Smooth muscle cell (in vitro differentiated cells): Measurements from ENCODE around the gene ZNF292. TPM values are rescaled to one million over a fixed set of nuclear protein-coding genes. Genes with fewer than 3 reads are reported as not detected.

Experiments
- DNase-seq: peaks from one replicate; lab custom pipeline; 2025; ENCODE audit not compliant: unreplicated experiment; lab: John Stamatoyannopoulos, UW
- H2AFZ ChIP-seq: fragments of 200-600 bp; sonication (generic); 2 replicates; pipeline ENCODE4 v1.6.0; 2016; ENCODE audit warnings: antibody characterized with exemption, low read depth, mild to moderate bottlenecking
- H3F3A ChIP-seq: fragments of 200-600 bp; sonication (generic); 2 replicates; pipeline ENCODE4 v1.6.0; 2017; ENCODE audit warnings: antibody characterized with exemption, low read depth
- H3K27ac ChIP-seq: fragments of 200-600 bp; sonication (generic); 2 replicates; pipeline ENCODE4 v1.5.1; 2016; ENCODE audit warnings: low read depth, mild to moderate bottlenecking
- H3K27me3 ChIP-seq: fragments of 200-600 bp; sonication (generic); 2 replicates; pipeline ENCODE4 v1.6.1; 2016; ENCODE audit warnings: low read depth, mild to moderate bottlenecking
- H3K36me3 ChIP-seq: fragments of 200-600 bp; sonication (generic); 2 replicates; pipeline ENCODE4 v1.5.1; 2016; ENCODE audit warnings: low read depth
- H3K4me1 ChIP-seq: fragments of 200-600 bp; sonication (generic); 2 replicates; pipeline ENCODE4 v1.5.1; 2016; ENCODE audit warnings: low read depth
- H3K4me2 ChIP-seq: fragments of 200-600 bp; sonication (generic); 2 replicates; pipeline ENCODE4 v1.6.0; 2016; ENCODE audit warnings: mild to moderate bottlenecking
- H3K4me3 ChIP-seq: fragments of 200-600 bp; sonication (generic); 2 replicates; pipeline ENCODE4 v1.5.1; 2016; ENCODE audit warnings: mild to moderate bottlenecking
- H3K79me2 ChIP-seq: fragments of 200-600 bp; sonication (generic); 2 replicates; pipeline ENCODE4 v1.6.0; 2016; ENCODE audit warnings: low read depth, mild to moderate bottlenecking
- H3K9ac ChIP-seq: fragments of 200-600 bp; sonication (generic); 2 replicates; pipeline ENCODE4 v1.6.0; 2016; ENCODE audit warnings: low read depth
- H3K9me3 ChIP-seq: fragments of 200-600 bp; sonication (generic); replicated peaks from 2 replicates; pipeline ENCODE4 v1.5.1; 2016; ENCODE audit warnings: low read depth
- H4K20me1 ChIP-seq: fragments of 200-600 bp; sonication (generic); 2 replicates; pipeline ENCODE4 v1.6.0; 2016; ENCODE audit warnings: low read depth
- WGBS: methylation state at CpG from one replicate; pipeline ENCODE4 v1.1.7; 2016; ENCODE audit warnings: low lambda C conversion rate; 5-methylcytosine and 5-hydroxymethylcytosine counted together
- polyA plus RNA-seq: library from polyadenylated mRNA; unstranded; fragments of >200 nt; fragmentation: Nextera tagmentation; extraction: Ambion mirVana; gene quantifications from 2 replicates; pipeline ENCODE4 v1.2.1, GENCODE V29; 2016
- total RNA-seq: library from RNA; depleted of rRNA; stranded (reverse); fragments of >200 nt; gene quantifications from 2 replicates; pipeline ENCODE4 v1.2.3, GENCODE V29; 2014
- TF ChIP-seq, protein P1 (sequence below): fragments of 200-600 bp; sonication (generic); IDR thresholded peaks from 2 replicates; pipeline ENCODE4 v1.5.1; 2017; ENCODE audit warnings: borderline replicate concordance, mild to moderate bottlenecking, antibody characterized with exemption; ENCODE audit not compliant: insufficient read depth, poor library complexity, severe bottlenecking

The ZNF292 gene
- total and polyA plus RNA-seq, 2 experiments from 2014 or later, result 29.4 to 50.3 TPM

DNA sequence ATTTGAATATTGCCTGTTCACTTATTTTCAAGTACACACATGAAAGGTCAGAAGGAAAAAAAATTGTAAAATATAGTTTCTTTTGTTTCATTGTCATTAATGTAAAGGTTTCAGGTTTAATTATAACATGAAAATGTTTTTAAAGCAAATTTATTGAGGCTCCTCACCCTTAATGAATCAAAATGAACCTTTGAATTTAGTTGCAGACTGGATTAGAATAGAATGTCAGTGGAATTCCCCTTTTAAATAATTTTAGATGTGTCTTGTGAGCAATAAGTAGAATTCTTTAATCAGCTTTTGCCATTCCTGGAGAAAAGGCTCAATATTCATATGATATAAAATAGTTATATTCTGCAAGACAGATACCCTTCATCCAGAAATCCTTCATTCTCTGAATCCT is 96.4 kb downstream of the ZNF292 start:
- no peaks in the 10 kb centered on the region for H3K4me1 ChIP-seq
- H3K27ac ChIP-seq, result no peak overlapping the region
- no peaks in the 10 kb centered on the region for H3K9me3 ChIP-seq
- no peak overlapping the region for H3K4me2 ChIP-seq
- H3K27me3 ChIP-seq, result no peaks in the 10 kb centered on the region
- DNase-seq, result no peak
- TF ChIP-seq, protein P1, sequence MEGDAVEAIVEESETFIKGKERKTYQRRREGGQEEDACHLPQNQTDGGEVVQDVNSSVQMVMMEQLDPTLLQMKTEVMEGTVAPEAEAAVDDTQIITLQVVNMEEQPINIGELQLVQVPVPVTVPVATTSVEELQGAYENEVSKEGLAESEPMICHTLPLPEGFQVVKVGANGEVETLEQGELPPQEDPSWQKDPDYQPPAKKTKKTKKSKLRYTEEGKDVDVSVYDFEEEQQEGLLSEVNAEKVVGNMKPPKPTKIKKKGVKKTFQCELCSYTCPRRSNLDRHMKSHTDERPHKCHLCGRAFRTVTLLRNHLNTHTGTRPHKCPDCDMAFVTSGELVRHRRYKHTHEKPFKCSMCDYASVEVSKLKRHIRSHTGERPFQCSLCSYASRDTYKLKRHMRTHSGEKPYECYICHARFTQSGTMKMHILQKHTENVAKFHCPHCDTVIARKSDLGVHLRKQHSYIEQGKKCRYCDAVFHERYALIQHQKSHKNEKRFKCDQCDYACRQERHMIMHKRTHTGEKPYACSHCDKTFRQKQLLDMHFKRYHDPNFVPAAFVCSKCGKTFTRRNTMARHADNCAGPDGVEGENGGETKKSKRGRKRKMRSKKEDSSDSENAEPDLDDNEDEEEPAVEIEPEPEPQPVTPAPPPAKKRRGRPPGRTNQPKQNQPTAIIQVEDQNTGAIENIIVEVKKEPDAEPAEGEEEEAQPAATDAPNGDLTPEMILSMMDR, result no peak
- no peaks in the 10 kb centered on the region for H3F3A ChIP-seq
- H3K4me3 ChIP-seq, result no peak overlapping the region
- peaks cover 31% of the 10 kb centered on the region for H3K36me3 ChIP-seq
- no peak overlapping the region for H2AFZ ChIP-seq
- peaks cover 25% of the 10 kb centered on the region for H4K20me1 ChIP-seq
- no peak overlapping the region for H3K9ac ChIP-seq
- peaks cover 5% of the 10 kb centered on the region for H3K79me2 ChIP-seq

DNA sequence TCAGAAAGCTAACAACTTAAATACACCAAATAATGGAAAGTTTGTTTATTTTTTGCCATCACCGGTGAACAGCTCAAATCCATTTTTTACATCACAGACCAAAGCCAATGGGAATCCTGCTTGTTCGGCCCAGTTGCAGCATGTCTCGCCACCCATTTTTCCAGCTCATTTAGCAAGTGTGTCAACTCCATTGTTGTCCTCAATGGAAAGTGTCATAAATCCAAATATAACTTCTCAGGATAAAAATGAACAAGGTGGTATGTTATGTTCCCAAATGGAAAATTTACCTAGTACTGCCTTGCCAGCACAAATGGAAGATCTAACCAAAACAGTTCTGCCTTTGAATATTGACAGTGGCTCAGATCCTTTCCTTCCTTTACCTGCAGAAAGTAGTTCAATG is 101.7 kb downstream of the ZNF292 start:
- Histone ChIP-seq H3K79me2 (no peaks in the 10 kb centered on the region), H3K27ac (no peak overlapping the region), H3K4me2 (no peak overlapping the region), H3K9ac (no peak overlapping the region), H3K9me3 (no peaks in the 10 kb centered on the region), H3K27me3 (no peaks in the 10 kb centered on the region), H3F3A (no peaks in the 10 kb centered on the region), H4K20me1 (no peaks in the 10 kb centered on the region), H3K4me1 (no peaks in the 10 kb centered on the region), H3K4me3 (no peak overlapping the region), H3K36me3 (peaks cover 47% of the 10 kb centered on the region), H2AFZ (no peak overlapping the region)
- DNase-seq, result no peak
- TF ChIP-seq, protein P1, result no peak
- 98% methylated on average over 3 of the region's 3 CpGs for WGBS

DNA sequence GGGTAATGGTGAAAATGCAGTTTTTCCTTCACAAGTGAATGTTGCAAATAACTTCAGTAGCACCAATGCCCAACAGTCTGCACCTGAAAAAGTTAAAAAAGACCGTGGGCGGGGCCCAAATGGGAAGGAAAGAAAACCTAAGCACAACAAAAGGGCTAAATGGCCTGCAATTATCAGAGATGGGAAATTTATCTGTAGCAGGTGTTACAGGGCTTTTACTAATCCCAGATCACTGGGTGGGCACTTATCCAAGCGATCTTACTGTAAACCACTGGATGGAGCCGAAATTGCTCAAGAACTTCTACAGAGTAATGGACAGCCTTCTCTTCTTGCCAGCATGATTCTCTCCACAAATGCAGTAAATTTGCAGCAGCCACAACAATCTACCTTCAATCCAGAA is 102.2 kb downstream of the ZNF292 start:
- Histone ChIP-seq H3K4me1 (no peaks in the 10 kb centered on the region), H3K9ac (no peak overlapping the region), H3F3A (no peaks in the 10 kb centered on the region), H3K27ac (no peak overlapping the region), H3K9me3 (no peaks in the 10 kb centered on the region), H3K79me2 (no peaks in the 10 kb centered on the region), H3K27me3 (no peaks in the 10 kb centered on the region), H2AFZ (no peak overlapping the region), H3K4me2 (no peak overlapping the region), H4K20me1 (peaks cover 5% of the 10 kb centered on the region), H3K4me3 (no peak overlapping the region), H3K36me3 (peaks cover 47% of the 10 kb centered on the region)
- TF ChIP-seq, protein P1, result no peak
- DNase-seq, result no peak
- WGBS, result 97% methylated on average over 4 of the region's 4 CpGs

DNA sequence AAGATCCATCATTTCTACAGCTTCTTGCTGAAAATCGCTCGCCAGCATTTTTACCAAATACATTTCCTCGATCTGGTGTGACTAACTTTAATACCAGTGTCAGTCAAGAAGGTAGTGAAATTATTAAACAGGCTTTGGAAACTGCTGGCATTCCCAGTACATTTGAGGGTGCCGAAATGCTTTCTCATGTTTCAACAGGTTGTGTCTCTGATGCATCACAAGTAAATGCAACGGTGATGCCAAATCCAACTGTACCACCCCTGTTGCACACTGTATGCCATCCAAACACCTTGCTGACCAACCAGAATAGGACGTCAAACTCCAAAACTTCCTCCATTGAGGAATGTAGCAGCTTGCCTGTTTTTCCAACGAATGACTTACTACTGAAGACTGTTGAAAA is 102.6 kb downstream of the ZNF292 start:
- Histone ChIP-seq H3F3A (no peaks in the 10 kb centered on the region), H3K79me2 (no peaks in the 10 kb centered on the region), H3K27ac (no peak overlapping the region), H3K4me3 (no peak overlapping the region), H3K4me2 (no peak overlapping the region), H2AFZ (no peak overlapping the region), H4K20me1 (peaks cover 9% of the 10 kb centered on the region), H3K9me3 (no peaks in the 10 kb centered on the region), H3K9ac (no peak overlapping the region), H3K4me1 (no peaks in the 10 kb centered on the region), H3K27me3 (no peaks in the 10 kb centered on the region), H3K36me3 (peaks cover 47% of the 10 kb centered on the region)
- no peak for DNase-seq
- WGBS, result 97% methylated on average over 7 of the region's 7 CpGs
- TF ChIP-seq, protein P1, result no peak
